COR-L47 (cell line): ENCODE data around the gene EIF1.
"Not testable (repeated sequence)": the region's sequence is repeated elsewhere in the genome, so short reads cannot be mapped to it uniquely, and the experiment has no call there.

Experiments used
- DNase-seq: peaks from one replicate; lab custom pipeline; 2025; lab: John Stamatoyannopoulos, UW

The EIF1 gene

DNA sequence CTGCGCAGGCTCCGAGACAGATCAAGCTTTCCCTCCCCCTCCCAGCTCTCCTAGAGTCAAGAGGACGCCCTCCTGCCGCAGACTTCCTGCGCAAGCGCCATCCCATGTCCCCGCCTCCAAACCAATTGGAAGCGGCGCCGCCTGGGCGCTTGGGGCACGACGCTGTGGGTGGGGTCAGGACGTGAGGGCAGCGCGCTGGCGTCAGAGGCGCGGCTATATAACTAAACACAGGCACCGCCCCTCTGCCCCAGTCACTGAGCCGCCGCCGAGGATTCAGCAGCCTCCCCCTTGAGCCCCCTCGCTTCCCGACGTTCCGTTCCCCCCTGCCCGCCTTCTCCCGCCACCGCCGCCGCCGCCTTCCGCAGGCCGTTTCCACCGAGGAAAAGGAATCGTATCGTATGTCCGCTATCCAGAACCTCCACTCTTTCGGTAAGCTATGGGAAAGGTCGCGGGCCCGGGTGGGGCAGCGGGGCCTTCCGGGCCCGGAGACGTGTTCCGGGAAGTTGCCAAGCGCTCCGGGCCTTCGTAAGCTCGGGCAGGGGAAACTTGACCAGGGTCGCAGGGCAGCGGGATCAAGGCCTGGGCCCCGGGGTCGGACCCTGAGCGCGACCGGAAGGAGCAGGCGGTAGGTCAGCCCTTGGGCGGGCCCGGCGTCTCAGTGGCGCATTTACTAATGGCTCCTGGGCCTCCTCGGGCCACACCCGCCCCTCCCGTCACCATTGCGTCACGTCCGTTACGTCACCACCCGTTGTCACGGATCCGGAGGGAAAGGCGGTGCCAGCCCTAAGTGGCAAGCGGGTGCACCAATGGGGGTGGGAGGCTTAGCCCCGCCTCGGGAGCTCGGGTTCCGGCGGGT, at the start of gene EIF1:
Gene EIF1, plus strand, starts transcription at position 245 of the 856 bp plus-strand sequence. Its CDS starts 154 bp downstream, at position 399.
- DNase-seq: peak; percentile 100

DNA sequence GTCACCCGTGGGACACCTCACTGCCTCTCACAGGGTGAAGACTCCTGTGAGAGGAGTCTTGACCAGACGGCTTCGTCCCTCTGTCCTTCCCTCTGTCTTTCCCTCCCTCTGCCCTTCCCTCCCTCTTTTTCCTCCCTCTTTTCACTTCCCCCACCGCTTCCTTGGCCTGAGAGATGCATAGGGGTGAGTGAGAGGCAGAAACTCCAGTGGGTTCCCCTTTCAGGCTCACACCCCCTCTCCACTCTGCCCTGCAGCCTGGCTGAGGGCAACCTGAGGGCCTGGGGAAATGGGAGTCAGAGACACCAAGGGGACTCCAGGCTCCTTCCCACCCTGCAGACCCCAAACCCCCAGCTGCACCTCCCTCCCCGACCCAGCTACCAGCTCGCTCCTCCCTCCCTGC, 49.7 kb upstream of the EIF1 start:
- no peak for DNase-seq

DNA sequence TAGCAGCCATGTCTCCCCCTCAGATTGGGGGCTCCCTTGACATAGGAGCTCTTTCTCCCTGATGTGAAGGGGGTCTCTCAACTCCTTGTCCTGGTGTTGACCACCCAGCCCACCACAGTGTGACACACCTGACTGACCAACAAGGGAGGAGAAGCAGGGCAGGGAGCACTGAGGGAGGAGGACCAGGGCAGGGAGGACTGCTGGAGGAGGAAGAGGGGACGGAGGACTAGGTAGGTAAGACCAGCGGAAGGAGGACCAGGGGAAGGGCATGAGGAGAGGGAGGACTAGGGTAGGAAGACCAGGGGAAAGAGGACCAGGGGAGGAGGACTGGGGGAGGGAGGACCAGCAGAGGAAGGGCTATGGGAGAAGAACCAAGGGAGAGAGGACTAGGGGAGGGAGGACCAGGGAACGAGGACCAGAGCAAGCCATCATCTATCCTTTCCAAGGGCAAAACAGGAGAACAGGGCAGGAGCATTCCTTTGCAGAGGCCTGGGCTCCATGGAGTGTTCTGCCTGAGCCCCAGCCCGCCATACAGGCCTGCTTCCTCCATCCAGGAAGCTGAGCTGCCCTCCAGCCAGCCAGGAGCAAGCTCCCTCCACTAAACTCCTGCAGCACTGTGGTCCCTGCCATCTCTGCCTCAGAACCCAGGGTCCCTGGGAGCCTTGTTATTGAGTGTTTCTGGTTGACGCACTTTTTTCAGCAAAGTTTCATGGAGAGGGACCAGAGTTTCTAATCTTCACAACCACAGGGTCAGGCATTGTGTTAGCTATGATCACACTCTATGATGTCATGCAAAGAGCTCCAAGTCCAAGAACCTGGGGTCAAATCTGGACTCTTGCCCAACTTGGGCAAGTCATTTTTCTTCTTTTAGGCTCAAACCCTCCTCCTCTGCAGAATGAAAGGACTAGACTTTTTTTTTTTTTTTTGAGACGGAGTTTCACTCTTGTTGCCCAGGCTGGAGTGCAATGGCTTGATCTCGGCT, 48.9 kb upstream of the EIF1 start:
- DNase-seq: no peak

DNA sequence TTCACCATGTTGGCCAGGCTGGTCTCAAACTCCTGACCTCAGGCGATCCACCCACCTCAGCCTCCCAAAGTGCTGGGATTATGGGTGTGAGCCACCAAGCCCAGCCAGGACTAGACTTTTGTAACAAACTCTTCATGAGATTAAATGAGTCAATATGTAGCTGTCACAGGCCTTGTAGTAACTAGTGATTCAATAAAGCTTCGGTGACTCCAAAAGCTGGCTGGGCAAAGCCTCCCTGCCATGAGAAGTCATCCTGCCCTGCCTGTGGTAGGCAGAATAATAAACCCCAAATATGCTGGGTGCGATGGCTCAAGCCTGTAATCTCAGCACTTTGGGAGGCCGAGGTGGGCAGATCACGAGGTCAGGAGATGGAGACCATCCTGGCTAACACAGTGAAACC, 48.1 kb upstream of the EIF1 start:
- not testable (repeated sequence) for DNase-seq

DNA sequence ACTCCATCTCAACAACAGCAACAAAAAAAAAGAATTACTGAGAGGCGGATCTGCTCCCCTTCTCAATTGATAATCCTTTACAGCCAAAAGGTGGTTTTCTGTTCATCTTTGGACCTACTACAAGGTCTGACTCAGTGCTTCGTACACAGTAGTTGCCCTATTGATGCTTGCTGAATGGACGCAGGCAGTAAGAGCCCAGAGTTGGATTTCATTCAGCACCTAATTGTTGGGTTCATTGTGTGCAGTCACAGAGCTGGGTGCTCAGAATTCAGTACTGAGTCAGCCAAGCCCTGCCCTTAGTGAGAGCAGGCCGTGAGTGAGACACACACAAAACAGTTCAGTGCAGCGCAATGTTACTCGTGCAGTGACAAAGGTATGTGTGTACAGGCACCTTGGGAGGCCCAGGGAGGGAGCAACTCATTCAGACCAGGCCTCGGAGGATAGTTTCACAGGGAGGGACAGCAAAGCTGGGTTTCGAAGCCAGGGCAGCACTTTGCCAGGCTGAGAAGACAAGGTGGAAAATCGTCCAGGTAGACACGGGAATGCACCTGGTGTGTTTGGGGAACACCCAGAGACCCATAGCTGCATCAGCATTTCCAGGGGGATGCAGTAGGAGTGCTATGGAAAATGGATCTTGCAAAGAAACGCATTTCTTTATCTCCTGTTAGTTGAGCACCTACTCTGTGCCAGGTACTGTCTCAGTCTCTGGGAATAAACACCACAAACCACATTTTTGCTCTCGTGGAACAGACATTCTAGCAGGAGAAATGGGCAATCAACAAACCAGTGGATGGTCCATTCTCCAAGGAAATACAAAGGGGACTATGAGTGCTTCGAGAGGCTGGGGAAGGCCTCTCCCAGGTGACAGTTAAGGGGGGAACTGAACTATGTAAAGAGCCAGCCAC, 46.2 kb upstream of the EIF1 start:
- no peak for DNase-seq

DNA sequence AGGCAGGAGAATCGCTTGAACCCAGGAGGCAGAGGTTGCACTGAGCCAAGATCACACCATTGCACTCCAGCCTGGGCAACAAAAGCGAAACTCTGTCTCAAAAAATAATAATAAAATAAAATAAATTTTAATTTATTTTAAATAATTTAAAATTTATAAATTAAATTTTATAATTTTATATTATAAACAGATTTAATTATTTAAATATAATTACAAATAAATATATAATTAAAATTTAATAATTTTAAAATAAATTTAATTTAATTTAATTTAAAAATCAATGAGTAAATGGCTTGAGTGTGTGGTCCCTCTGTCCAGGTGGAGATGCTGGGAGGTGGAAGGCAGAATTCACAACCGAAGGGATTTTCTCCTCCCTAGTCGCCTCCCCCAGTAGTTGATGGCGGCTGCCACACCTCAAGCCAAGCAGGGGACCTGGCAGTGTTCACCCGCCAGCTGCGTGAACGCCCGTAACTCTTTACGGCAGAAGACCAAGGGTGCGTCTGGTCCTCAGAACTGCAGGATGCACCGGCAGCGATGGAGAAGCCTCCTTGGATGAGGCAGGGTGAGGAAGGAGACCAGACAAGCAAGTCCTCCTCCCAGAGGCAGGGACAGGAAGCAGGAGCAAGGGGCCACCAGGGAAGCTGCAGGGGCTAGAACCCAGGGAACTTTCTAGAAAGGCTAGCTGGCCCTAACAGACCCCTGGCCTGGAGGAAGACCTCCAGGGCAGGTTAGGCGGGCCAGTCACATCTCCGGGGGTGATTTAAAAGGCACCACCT, 41.5 kb upstream of the EIF1 start:
- DNase-seq: no peak

DNA sequence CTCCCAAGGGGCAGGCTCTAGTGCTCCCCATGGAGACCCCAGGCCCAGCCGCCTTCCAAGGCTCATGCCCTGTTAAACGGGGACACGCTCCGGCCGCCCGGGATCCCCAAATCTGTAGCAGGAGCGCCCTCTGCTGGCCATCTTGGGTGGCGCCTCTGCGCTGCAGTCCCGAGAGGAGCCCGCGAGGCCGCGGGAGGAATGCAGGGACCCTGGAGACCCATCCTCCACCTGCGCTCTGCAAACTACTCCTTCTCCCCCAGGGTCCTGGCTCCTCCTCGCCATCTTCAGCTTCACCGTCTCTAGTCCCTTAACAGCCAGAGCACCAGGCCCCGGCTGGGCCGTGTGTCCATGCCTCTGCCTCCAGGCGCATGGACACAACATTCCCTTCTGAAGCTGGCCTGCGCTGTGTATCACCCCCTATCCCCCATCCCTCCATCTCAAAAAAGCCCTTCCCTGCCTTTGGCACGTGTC, 40.7 kb upstream of the EIF1 start:
- DNase-seq: peak; percentile 70

DNA sequence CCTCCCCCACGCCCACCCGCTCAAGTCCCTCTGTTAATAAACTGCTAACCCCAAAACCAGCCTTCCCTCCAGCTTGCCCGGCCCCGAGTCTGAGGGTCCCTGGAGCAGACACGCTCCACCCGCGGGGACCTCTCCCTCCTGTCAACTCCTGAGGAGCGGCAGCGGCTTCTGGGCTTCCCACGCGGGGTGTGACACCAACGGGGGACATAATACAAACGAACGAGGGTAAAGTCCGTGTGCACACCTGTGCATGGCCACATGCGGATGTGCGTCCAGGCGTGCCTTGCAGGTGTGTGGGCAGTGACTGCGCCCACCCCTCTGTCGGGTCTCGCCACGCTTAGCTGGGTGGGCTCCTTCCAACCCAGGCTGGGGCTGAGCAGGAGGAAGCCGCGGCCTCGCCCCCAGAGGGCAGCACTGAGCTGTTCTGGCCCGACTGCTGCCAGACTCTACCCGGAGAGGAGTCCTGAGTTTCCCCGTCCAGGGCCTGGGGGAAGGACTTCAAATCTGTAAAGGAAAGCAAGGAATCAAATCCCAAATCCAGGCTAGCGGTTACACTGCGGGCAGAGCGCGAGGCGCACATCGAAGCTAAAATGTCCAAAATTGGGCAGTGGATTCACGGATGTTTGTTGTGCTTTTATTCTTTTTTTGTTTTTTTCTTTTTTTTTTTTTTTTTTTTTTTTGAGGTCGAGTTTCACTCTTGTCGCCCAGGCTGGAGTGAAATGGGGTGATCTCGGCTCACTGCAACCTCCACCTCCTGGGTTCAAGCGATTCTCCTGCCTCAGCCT, 40.1 kb upstream of the EIF1 start:
- DNase-seq: peak; percentile 77

DNA sequence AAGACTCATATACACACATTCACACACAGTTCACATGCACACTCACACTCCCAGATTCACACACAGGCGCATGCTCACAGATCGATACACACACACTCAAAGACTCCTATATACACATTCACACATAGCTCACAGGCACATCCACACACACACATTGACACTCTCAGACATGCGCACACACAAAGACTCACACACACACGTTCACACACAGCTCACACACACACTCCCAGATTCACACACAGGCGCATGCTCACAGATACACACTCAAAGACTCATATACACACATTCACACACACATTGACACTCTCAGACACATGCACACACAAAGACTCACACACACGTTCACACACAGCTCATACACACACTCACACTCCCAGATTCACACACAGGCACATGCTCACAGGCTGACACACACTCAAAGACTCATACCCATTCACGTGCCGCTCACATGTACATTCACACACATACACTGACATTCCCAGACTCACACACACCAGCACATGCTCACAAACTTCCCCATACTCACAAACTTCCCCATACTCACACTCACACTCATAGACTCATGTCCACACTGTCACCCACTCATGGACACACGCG, 38.7 kb upstream of the EIF1 start:
- no peak for DNase-seq

DNA sequence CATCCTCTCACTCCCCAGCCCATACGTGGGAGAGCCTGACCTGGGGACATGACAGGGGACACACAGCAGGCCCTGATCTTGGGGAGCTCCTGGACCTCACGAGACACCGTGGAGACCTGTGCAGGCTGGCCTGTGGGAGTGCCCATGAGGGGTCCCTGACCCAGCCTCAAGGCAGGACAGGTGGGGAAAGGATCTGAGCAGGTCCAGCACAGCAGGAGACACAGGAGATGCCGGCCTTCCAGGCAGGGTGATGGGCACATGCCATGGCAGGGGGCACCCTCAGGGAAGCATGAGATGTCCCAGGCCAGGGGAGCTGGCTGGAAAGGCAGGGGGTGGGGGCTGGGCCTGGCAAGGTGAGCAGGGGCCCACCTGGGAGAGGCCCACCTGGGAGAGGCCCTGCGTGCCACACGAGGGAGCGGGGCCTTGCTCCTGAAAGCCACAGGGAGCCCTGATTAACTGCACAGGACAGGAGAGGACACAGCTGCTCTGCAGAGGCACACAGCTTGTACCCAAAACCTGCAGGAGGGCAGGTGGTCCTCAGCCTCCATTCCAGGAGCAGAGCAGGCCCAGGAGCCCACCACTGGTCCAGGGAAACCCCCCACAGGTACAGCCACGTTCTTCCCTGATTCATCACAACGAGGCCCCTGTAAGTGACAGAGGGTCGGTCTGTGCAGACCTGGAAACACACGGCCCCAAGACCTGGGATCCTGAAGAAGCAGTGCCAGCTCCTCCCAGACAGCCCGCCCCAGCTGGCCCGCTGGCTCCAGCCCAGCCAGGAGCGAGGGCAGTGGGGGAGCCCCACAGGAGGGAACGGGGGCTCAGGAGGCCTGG, 37.7 kb upstream of the EIF1 start:
- no peak for DNase-seq

DNA sequence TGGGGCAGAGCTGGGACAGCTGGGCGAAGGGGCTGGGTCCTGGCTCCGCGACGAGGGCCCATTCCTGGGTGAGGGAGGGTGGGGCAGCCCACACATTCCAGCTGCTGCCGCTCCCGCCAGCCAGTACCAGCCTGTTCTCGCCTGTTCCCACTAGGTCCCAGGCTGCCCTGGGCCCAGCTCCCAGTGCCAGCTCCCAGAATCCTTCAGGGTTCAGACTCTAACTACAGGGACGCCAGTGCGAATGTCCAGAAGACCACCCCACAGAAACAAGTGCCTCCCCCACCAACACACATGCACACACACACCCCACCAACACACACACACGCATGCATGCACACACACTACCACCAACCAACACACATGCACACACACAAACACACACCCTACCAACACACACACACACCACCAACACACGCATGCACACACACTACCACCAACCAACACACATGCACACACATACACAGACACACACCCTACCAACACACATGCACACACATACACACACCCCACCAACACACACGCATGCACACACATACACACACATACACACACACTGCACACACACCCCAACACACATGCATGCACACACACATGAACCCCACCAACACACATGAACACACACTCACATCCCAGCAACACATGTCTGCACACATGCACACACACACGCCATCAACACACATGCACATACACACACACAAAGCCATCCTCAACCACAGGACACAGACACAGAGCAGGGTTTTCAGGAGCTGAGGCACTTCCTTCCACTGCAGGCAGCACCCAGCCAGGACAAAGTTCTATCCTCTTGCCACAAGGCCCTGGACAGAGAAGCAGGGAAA, 36.8 kb upstream of the EIF1 start:
- DNase-seq: no peak

DNA sequence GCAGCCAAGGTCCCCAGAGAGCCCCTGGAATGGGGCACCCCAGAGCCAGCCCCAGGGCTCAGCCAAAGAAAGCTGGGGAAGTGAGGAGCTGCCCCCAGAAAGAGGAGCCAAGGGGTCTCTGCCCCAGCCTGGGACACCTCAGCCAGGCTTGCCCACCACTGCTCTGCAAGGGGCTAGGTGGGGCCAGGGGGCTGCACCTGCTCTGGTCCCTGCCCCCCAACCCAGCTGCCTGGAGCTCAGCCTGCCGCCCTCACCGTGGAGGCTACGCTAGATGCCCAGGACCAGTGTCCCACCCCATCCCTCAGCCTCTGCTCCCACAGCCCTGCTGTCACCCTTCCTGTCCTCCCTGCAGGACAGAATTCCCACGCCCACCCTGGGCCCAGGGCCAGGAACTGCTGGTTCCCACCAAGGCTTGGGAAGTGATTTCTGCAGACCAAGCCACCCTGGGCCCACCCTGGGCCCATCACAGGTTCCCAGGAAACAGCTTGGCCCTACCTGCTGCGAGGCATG, 36.2 kb upstream of the EIF1 start:
- DNase-seq: no peak

DNA sequence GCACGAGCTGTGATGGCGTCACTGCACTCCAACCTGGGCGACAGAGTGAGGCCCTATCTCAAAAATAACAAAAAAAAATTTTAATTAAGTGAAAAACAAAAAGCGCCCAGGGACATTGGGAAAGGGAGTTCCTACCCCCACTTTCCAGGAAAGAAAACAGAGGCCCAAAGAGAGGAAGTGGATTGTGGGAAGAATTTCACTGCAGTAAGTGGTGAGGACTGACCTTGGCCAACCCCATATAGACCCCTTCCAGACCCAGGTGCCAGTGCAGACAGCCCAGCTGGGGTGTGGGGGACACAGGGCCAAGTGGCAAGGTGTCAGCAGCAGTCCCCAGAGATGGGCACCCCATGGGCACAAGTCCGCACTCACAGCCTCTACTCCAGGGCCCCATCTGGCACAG, 35.3 kb upstream of the EIF1 start:
- no peak for DNase-seq

DNA sequence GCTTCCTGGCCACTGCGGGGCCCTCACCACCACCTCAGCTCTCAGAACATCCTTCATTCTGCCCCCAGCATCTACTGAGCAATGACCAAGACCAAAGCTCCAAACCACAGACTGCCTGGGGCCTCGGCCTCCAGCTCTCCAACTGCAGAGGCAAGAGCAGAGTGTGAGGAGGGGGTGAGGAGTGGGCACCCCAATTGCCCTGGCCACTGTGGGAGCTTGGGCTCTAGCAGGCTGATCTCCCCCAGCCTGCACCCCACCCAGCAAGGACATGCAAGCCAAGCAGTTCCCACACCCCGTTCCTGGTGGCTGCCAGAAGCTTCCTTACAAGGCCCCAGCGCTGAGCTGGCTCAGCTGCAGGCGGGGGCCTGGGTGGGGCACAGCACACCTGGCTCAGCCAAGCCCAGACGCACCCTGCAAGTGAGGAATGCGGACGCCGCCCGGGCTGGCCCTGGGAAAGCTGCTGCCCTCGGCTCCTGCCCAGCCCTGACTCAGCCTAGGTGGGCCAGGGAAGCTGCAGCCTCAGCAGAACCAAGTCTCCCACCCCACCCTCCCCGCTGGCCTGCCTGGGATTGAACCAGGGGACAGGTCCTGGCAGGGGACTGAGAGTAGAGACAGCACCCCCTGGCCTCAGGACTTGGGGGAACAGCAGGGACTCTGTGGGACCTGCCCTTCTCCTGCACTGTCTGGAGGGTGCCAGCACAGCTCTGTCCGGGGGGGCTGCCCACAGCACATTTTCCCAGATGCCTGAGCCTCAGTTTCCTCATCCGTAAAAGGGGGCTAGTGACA, 34.6 kb upstream of the EIF1 start:
- DNase-seq: peak; percentile 7

DNA sequence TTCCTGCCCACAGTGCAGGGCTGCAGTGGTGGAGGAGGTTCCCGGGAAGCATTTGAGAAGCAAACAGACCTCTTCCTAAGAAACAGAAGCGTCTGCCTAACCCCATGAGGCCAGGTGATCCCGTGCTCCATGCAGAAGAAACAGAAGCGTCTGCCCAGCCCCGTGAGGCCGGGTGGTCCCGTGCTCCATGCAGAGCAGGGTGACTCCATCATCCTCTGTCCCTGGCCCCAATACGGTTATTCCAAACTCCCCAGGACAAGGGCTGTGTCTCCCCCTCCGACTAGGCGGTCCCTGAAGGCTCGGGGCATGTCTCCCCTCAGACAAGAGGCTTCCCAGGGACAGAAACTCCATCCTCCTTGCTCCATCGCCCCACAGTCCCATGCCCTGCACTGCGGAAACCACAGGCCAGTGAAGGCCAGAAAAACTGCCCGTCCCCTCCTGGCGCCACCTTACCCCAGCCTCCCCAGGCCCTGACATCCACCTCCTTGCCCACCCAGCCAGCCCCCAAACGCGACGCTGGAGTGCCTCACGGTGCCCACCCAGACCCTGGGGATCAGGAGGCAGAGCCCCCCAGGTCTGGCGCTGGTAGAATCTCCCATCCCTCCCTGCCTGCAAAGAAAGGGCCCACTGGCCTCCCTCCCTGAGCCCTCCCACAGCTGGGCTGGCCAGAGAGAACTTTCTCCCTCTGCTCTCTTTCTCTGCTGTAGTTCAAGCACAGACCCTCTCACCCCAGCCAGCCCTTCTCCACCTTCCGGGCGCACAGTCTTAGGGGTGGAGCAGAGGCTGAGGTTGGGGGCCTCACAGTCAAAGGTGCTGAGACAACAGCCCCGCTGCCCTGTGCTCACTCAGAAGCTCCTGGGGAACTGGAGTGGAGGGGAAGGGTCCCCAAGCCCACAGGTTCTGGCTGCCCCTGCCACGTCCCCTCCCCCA, 33.7 kb upstream of the EIF1 start:
- DNase-seq: no peak
